Nephron progenitor cell (in vitro differentiated cells): Measurements from ENCODE around the gene USE1.

Experiments
- DNase-seq: peaks from one replicate; pipeline ENCODE4 v3.0.0; 2021
- H3K27ac Mint-ChIP-seq: 2 replicates; pipeline ENCODE4 v1.8.0; 2021; ENCODE audit warnings: mild to moderate bottlenecking, moderate library complexity, mixed read lengths
- H3K27me3 Mint-ChIP-seq: 2 replicates; pipeline ENCODE4 v1.8.0; 2021; ENCODE audit warnings: mild to moderate bottlenecking, low read depth, mixed read lengths; ENCODE audit not compliant: poor library complexity
- H3K36me3 Mint-ChIP-seq: 2 replicates; pipeline ENCODE4 v1.8.0; 2021; ENCODE audit warnings: low read depth, mixed read lengths
- H3K4me1 Mint-ChIP-seq: 2 replicates; pipeline ENCODE4 v1.8.0; 2021; ENCODE audit warnings: mixed read lengths
- H3K4me3 Mint-ChIP-seq: 2 replicates; pipeline ENCODE4 v1.8.0; 2021; ENCODE audit warnings: mild to moderate bottlenecking, moderate library complexity, mixed read lengths
- H3K9me3 Mint-ChIP-seq: 2 replicates; pipeline ENCODE4 v1.8.0; 2021; ENCODE audit warnings: mild to moderate bottlenecking, moderate library complexity, mixed read lengths
- CTCF ChIP-seq: fragments of 200-600 bp; sonication (generic); IDR thresholded peaks from 2 replicates; pipeline ENCODE4 v1.5.0; 2021; ENCODE audit warnings: antibody characterized with exemption

The USE1 gene

GRCh38 chr19:17264641-17264979 is 49.5 kb downstream of the USE1 start, which contains the start of gene USHBP1:
TSS of gene USHBP1 (minus strand) at chr19:17264745. CDS start at chr19:17264299, 446 bp downstream.
- peaks cover 7% of the 10 kb centered on the region for H3K36me3 Mint-ChIP-seq
- no peak within 1 kb of the TSS for H3K27ac Mint-ChIP-seq
- peaks cover 4% of the 10 kb centered on the region for H3K9me3 Mint-ChIP-seq
- H3K4me1 Mint-ChIP-seq: peaks cover 51% of the 10 kb centered on the region
- H3K4me3 Mint-ChIP-seq: peak within 1 kb of the TSS; percentile 13
- H3K27me3 Mint-ChIP-seq: no peaks in the 10 kb centered on the region
- TF ChIP-seq CTCF: no peak
- no peak for DNase-seq

- H3K4me3 Mint-ChIP-seq: no peak overlapping the region
Observed at GRCh38 chr19:17266026-17266425, 50.9 kb downstream of the USE1 start.

GRCh38 chr19:17266589-17266974 is 51.4 kb downstream of the USE1 start:
- no peak for TF ChIP-seq CTCF
- peak overlapping the region; percentile 13 for H3K4me3 Mint-ChIP-seq
- peaks cover 48% of the 10 kb centered on the region for H3K4me1 Mint-ChIP-seq
- no peak for DNase-seq
- peaks cover 23% of the 10 kb centered on the region for H3K36me3 Mint-ChIP-seq
- H3K27me3 Mint-ChIP-seq: no peaks in the 10 kb centered on the region
- peak overlapping the region; percentile 32 for H3K27ac Mint-ChIP-seq
- H3K9me3 Mint-ChIP-seq: peaks cover 4% of the 10 kb centered on the region

More at GRCh38 chr19:17266026-17266425, 50.9 kb downstream of the USE1 start:
- no peak for DNase-seq
- Mint-ChIP-seq H3K4me1 (peaks cover 50% of the 10 kb centered on the region), H3K36me3 (peaks cover 18% of the 10 kb centered on the region), H3K27me3 (no peaks in the 10 kb centered on the region), H3K9me3 (peaks cover 4% of the 10 kb centered on the region), H3K27ac (no peak overlapping the region)
- no peak for TF ChIP-seq CTCF

GRCh38 chr19:17266975-17267788 is 52.0 kb downstream of the USE1 start, which contains the start of gene BABAM1:
TSS of gene BABAM1 (plus strand) at chr19:17267443. CDS start at chr19:17268807, 1,364 bp downstream.
- no peaks in the 10 kb centered on the region for H3K27me3 Mint-ChIP-seq
- no peak for TF ChIP-seq CTCF
- peaks cover 4% of the 10 kb centered on the region for H3K9me3 Mint-ChIP-seq
- peaks cover 47% of the 10 kb centered on the region for H3K4me1 Mint-ChIP-seq
- H3K4me3 Mint-ChIP-seq: peak within 1 kb of the TSS; percentile 96
- DNase-seq: peak; percentile 92
- H3K36me3 Mint-ChIP-seq: peaks cover 25% of the 10 kb centered on the region
- H3K27ac Mint-ChIP-seq: peak within 1 kb of the TSS; percentile 85

- no peaks in the 10 kb centered on the region for H3K27me3 Mint-ChIP-seq
- H3K4me1 Mint-ChIP-seq: peaks cover 33% of the 10 kb centered on the region
- peak overlapping the region; percentile 96 for H3K4me3 Mint-ChIP-seq
Observed at GRCh38 chr19:17268754-17269153, 53.6 kb downstream of the USE1 start.

More at GRCh38 chr19:17268754-17269153, 53.6 kb downstream of the USE1 start:
- Mint-ChIP-seq H3K27ac (peak overlapping the region; percentile 39), H3K9me3 (peaks cover 4% of the 10 kb centered on the region), H3K36me3 (peaks cover 32% of the 10 kb centered on the region)
- DNase-seq: no peak
- no peak for TF ChIP-seq CTCF
